Activated naive CD4-positive, alpha-beta T cell treated with anti-CD3 and anti-CD28 coated beads for 36 hours (primary cell): ENCODE measurements around the gene ALKBH5. TPM values are rescaled to one million over a fixed set of nuclear protein-coding genes. Genes with fewer than 3 reads are reported as not detected.

Experiments used
- CTCF ChIA-PET: fragments of 350-600 bp; sonication (Branson Sonifier 250); formaldehyde crosslinking; loops from one replicate; lab custom pipeline; 2021; ENCODE audit warnings: antibody characterized with exemption; lab: Charles Lee
- DNase-seq: peaks from one replicate; pipeline ENCODE4 v3.0.0-alpha.2; 2020
- H3K27ac Mint-ChIP-seq: one replicate; pipeline ENCODE4 v1.8.0; 2021; ENCODE audit warnings: mild to moderate bottlenecking, mixed read lengths
- H3K27me3 Mint-ChIP-seq: one replicate; pipeline ENCODE4 v1.8.0; 2021; ENCODE audit warnings: low read depth, mixed read lengths
- H3K36me3 Mint-ChIP-seq: one replicate; pipeline ENCODE4 v1.8.0; 2021; ENCODE audit warnings: low read depth, mixed read lengths
- H3K4me1 Mint-ChIP-seq: one replicate; pipeline ENCODE4 v1.8.0; 2021; ENCODE audit warnings: low read depth, mixed read lengths
- H3K4me3 Mint-ChIP-seq: one replicate; pipeline ENCODE4 v1.8.0; 2021; ENCODE audit warnings: mild to moderate bottlenecking, moderate library complexity, mixed read lengths
- H3K9me3 Mint-ChIP-seq: one replicate; pipeline ENCODE4 v1.8.0; 2021; ENCODE audit warnings: mixed read lengths
- intact Hi-C: fragments of 100-400 bp; cut with micrococcal nuclease; formaldehyde crosslinking; loops from one replicate; pipeline ENCODE4 v1.15.1; 2023
- total RNA-seq, 2 experiments: library from RNA; stranded (reverse); gene quantifications; one replicate each; pipeline ENCODE4 v1.2.3, GENCODE V29; 2021

Gene ALKBH5
- total RNA-seq, 2 experiments from 2014 or later: 83.4 to 86.7 TPM

DNA sequence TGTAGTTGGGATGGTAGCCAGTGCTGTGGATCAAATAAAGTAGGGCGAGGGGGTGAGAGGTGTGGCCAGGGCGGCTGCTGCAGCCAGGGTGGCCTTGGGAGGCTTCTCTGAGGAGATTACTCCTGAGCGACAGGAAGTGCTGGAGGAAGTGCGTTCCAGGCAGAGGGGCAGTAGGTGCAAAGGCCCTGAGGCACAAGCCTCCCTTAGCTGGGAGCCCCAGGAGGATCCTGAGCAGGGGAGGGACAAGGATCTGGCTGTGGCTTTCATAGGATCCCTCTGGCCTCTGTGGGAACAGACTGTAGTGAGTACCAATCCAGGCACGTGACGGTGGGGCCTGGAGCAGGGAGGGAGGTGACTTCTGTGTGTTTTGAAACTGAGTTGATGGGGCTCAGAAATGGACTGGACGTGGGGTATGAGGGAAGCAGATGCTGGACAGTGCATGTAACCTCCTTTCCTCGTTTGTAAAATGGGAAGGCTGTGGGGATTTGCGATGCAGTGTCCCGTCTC, 44.6 kb downstream of the ALKBH5 start:
- H3K4me3 Mint-ChIP-seq: no peak overlapping the region
- CTCF ChIA-PET: no interaction called here

DNA sequence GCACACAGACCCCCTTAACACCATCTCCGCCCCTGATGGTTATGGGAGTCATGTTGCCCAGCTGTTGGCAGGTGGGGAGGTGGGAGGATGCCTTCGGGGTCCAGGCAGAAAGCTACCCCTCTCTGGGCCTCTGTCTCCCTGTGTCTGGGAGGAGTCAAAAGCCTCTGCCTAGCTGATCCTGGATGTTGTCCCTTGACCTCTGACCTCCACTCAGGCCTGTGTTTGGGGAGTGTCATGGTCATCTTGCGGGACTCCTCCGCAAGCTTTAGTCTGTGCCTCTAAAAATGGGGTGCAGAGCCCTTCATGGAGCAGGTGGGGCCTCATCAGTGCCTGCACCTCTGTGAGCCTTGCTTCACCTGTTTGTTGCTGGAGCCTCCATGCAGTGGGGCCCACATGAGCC, 45.6 kb downstream of the ALKBH5 start:
- no peaks in the 10 kb centered on the region for H3K36me3 Mint-ChIP-seq
- no peaks in the 10 kb centered on the region for H3K9me3 Mint-ChIP-seq
- peaks cover 24% of the 10 kb centered on the region for H3K4me1 Mint-ChIP-seq
- H3K27ac Mint-ChIP-seq: no peak overlapping the region
- DNase-seq: no peak
- no peaks in the 10 kb centered on the region for H3K27me3 Mint-ChIP-seq
- CTCF ChIA-PET: interaction anchor here (1.3 kb wide), 1 partner anchor 12 kb away, joined by 3 read pairs; no protein-coding TSS in a partner anchor
- H3K4me3 Mint-ChIP-seq: no peak overlapping the region
- intact Hi-C loops: no loop called here

More for the DNA sequence above, 44.6 kb downstream of the ALKBH5 start:
- Mint-ChIP-seq H3K9me3 (no peaks in the 10 kb centered on the region), H3K27ac (no peak overlapping the region), H3K36me3 (no peaks in the 10 kb centered on the region), H3K27me3 (no peaks in the 10 kb centered on the region), H3K4me1 (peaks cover 24% of the 10 kb centered on the region)
- DNase-seq: no peak
- intact Hi-C loops: no loop called here

DNA sequence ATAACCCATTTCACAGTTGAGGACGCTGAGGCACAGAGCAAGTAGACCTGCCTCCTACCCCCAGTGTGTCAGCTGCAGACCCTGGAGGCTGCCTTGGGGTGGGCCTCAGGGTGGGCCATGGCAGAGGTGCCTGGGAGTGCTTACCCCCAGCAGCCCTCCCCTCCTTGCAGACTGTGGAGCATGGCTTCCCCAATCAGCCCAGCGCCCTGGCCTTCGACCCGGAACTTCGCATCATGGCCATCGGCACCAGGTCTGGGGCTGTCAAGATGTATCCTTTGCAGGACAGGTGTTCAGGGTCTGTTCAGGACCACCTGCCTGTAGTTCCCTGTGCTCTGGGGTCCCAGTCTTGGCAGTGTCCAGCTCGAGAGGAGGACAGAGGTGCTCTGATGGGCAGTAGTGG, 46.1 kb downstream of the ALKBH5 start:
- DNase-seq: no peak
- no peak overlapping the region for H3K4me3 Mint-ChIP-seq
- H3K4me1 Mint-ChIP-seq: peaks cover 24% of the 10 kb centered on the region
- CTCF ChIA-PET: interaction anchor here (1.3 kb wide), 1 partner anchor 12 kb away, joined by 3 read pairs; no protein-coding TSS in a partner anchor
- no peaks in the 10 kb centered on the region for H3K27me3 Mint-ChIP-seq
- H3K27ac Mint-ChIP-seq: no peak overlapping the region
- H3K36me3 Mint-ChIP-seq: no peaks in the 10 kb centered on the region
- H3K9me3 Mint-ChIP-seq: no peaks in the 10 kb centered on the region
- intact Hi-C loops: no loop called here

DNA sequence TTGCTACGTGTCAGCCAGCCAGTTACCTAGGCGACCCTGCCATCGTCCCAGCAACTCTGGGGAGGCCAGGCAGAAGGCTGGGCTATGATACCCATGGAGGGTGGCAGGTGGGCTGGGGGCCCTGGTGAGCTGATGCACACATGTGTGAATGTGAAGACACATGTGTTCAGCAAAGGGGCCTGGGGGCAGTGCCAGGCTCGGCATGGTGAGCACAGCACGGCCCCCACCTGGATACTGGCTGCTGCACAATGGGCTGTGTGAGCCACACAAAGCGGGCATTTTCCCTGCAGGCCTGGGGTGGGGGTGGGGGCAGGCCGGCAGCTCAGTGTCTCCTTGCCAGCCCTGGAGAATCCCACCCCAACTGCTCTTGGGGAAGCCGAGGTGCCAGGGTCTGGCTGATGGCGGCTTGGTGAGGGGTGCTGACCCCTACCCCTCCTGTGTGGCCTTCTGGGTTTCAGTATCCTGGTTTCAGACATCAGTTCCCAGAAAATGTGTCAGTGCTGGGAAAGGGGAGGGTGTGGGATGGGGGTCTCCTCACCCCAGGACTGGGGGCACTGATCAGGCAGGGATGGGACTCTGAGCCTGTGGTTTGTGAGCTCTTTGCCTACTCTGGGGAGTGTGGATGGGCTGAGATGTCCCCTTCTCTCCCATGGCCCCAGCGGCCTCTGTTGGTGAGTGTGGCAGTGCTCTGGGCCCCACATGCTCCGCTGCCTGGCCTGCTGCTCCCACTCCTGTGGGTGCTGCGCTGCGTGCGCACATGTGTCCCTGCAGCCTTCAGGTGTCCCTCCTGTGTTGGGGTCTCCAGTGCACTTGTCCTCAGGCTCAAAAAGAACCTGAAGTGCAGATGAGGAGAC, 46.9 kb downstream of the ALKBH5 start:
- Mint-ChIP-seq H3K4me1 (peaks cover 21% of the 10 kb centered on the region), H3K36me3 (no peaks in the 10 kb centered on the region), H3K9me3 (no peaks in the 10 kb centered on the region), H3K27ac (no peak overlapping the region), H3K27me3 (no peaks in the 10 kb centered on the region), H3K4me3 (no peak overlapping the region)
- intact Hi-C loops: no loop called here
- CTCF ChIA-PET: interaction anchor here (1.3 kb wide), 1 partner anchor 13 kb away, joined by 3 read pairs; no protein-coding TSS in a partner anchor
- DNase-seq: no peak

GRCh38 chr17:18231164-18231563, 47.5 kb downstream of the ALKBH5 start:
- no peaks in the 10 kb centered on the region for H3K27me3 Mint-ChIP-seq
- peaks cover 18% of the 10 kb centered on the region for H3K4me1 Mint-ChIP-seq
- intact Hi-C loops: no loop called here
- no peak overlapping the region for H3K27ac Mint-ChIP-seq
- CTCF ChIA-PET: no interaction called here
- no peak overlapping the region for H3K4me3 Mint-ChIP-seq
- no peaks in the 10 kb centered on the region for H3K36me3 Mint-ChIP-seq
- no peaks in the 10 kb centered on the region for H3K9me3 Mint-ChIP-seq
- DNase-seq: no peak

GRCh38 chr17:18233803-18234518, 50.3 kb downstream of the ALKBH5 start:
- Mint-ChIP-seq H3K4me3 (no peak overlapping the region), H3K36me3 (peaks cover 3% of the 10 kb centered on the region), H3K4me1 (no peaks in the 10 kb centered on the region), H3K27me3 (no peaks in the 10 kb centered on the region), H3K27ac (no peak overlapping the region), H3K9me3 (no peaks in the 10 kb centered on the region)
- CTCF ChIA-PET: no interaction called here
- DNase-seq: no peak
- intact Hi-C loops: no loop called here

DNA sequence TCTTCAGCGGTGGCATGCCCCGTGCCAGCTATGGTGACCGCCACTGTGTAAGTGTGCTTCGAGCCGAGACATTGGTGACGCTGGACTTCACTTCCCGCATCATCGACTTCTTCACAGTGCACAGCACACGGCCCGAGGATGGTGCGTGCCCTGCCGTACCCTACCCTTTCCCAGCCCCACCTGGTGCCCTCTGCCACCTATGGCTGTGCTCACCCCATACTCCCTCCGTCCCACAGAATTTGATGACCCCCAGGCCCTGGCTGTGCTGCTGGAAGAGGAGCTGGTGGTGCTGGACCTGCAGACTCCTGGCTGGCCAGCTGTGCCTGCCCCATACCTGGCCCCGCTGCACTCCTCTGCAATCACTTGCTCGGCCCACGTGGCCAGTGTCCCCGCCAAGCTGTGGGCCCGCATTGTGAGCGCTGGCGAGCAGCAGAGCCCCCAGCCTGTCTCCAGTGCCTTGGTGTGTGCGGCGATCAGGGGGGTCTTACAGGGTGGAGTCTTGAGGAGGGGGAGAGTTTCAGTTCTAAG, 51.3 kb downstream of the ALKBH5 start:
- H3K4me3 Mint-ChIP-seq: no peak overlapping the region
- no peaks in the 10 kb centered on the region for H3K4me1 Mint-ChIP-seq
- no peaks in the 10 kb centered on the region for H3K9me3 Mint-ChIP-seq
- no peaks in the 10 kb centered on the region for H3K27me3 Mint-ChIP-seq
- intact Hi-C loops: no loop called here
- CTCF ChIA-PET: no interaction called here
- peaks cover 3% of the 10 kb centered on the region for H3K36me3 Mint-ChIP-seq
- no peak overlapping the region for H3K27ac Mint-ChIP-seq
- DNase-seq: no peak

- no peaks in the 10 kb centered on the region for H3K4me1 Mint-ChIP-seq
- H3K27ac Mint-ChIP-seq: no peak overlapping the region
- CTCF ChIA-PET: no interaction called here
- peaks cover 3% of the 10 kb centered on the region for H3K36me3 Mint-ChIP-seq
- no peak overlapping the region for H3K4me3 Mint-ChIP-seq
- intact Hi-C loops: no loop called here
- no peaks in the 10 kb centered on the region for H3K27me3 Mint-ChIP-seq
- DNase-seq: no peak
- H3K9me3 Mint-ChIP-seq: no peaks in the 10 kb centered on the region
Observed at GRCh38 chr17:18235743-18236256, 52.2 kb downstream of the ALKBH5 start.

- intact Hi-C loops: no loop called here
- H3K4me1 Mint-ChIP-seq: no peaks in the 10 kb centered on the region
- H3K27me3 Mint-ChIP-seq: no peaks in the 10 kb centered on the region
- H3K36me3 Mint-ChIP-seq: peaks cover 3% of the 10 kb centered on the region
- no peak overlapping the region for H3K4me3 Mint-ChIP-seq
- DNase-seq: no peak
- CTCF ChIA-PET: no interaction called here
- no peak overlapping the region for H3K27ac Mint-ChIP-seq
- no peaks in the 10 kb centered on the region for H3K9me3 Mint-ChIP-seq
Observed at GRCh38 chr17:18236494-18236893, 52.9 kb downstream of the ALKBH5 start.

- H3K36me3 Mint-ChIP-seq: peaks cover 4% of the 10 kb centered on the region
- no peak overlapping the region for H3K4me3 Mint-ChIP-seq
- no peaks in the 10 kb centered on the region for H3K4me1 Mint-ChIP-seq
- H3K27ac Mint-ChIP-seq: no peak overlapping the region
- intact Hi-C loops: no loop called here
- H3K27me3 Mint-ChIP-seq: no peaks in the 10 kb centered on the region
- CTCF ChIA-PET: no interaction called here
- no peak for DNase-seq
- H3K9me3 Mint-ChIP-seq: no peaks in the 10 kb centered on the region
Observed at GRCh38 chr17:18237461-18237860, 53.8 kb downstream of the ALKBH5 start.

- no peak overlapping the region for H3K27ac Mint-ChIP-seq
- peaks cover 4% of the 10 kb centered on the region for H3K36me3 Mint-ChIP-seq
- H3K27me3 Mint-ChIP-seq: no peaks in the 10 kb centered on the region
- intact Hi-C loops: no loop called here
- no peak for DNase-seq
- CTCF ChIA-PET: no interaction called here
- H3K4me1 Mint-ChIP-seq: no peaks in the 10 kb centered on the region
- no peaks in the 10 kb centered on the region for H3K9me3 Mint-ChIP-seq
- H3K4me3 Mint-ChIP-seq: no peak overlapping the region
Observed at GRCh38 chr17:18238299-18238698, 54.7 kb downstream of the ALKBH5 start.

DNA sequence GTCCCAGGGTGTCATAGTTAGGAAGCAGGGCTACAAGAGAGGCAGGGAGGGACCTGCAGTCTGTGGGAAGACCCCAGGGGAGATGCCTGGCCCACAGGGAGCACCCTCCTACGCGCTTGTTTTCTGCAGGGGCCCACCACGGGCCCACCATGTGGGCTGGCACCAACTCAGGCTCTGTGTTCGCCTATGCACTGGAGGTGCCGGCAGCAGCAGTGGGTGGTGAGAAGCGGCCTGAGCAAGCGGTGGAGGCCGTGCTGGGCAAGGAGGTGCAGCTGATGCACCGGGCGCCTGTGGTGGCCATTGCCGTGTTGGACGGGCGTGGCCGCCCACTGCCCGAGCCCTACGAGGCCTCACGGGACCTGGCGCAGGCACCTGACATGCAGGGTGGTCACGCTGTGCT, 56.8 kb downstream of the ALKBH5 start:
- Mint-ChIP-seq H3K9me3 (no peaks in the 10 kb centered on the region), H3K36me3 (peaks cover 6% of the 10 kb centered on the region), H3K4me1 (no peaks in the 10 kb centered on the region), H3K4me3 (no peak overlapping the region), H3K27me3 (no peaks in the 10 kb centered on the region), H3K27ac (no peak overlapping the region)
- CTCF ChIA-PET: interaction anchor here (1.2 kb wide), 1 partner anchor 14 kb away, joined by 3 read pairs; no protein-coding TSS in a partner anchor
- no peak for DNase-seq
- intact Hi-C loops: no loop called here
